NCI-H1694 treated with DMSO at 0.1 percent for 48 hours (cell line): ENCODE results near the gene ARHGAP28.
"Not testable (repeated sequence)": the region's sequence is repeated elsewhere in the genome, so short reads cannot be mapped to it uniquely, and the experiment has no call there.

Experiments
- DNase-seq: peaks from one replicate; lab custom pipeline; 2025; lab: John Stamatoyannopoulos, UW

Gene ARHGAP28

DNA sequence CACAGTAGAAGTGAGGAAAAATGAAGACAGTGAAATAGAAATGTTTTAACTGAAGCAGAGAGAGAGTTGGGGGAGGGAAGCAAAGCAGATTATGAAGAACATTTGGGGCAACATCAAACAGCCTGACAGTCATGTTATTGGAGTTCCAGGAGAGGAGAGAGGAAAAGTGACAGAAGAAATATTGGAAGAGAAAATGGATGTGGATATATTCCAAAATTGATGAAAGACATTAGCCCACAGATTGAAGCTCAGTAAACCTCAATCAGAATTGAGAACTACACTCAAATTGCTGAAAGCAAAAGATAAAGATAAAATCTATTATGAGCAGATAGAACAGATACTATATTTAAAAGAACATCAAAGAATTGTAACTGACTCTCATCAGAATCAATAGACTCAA lies 90.8 kb downstream of the ARHGAP28 start:
- DNase-seq = no peak

DNA sequence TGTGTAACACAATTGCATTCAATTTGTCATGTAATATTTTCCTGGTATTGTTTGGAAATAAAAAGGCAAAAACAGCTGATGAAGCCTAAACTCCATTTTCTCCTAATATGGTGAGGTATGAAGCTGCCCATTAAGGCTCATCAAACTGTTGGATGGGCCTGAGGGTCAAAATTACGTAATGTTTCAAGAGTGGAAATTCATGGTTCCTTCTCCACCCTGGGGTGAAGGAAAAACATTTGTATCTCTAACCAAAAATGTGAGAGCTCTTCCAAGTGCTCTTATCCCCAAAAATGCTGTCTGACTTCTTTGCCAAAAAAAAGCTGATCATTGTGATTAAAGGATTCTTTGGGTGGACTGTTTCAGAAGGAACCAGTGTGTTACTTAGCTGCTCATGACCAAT lies 91.8 kb downstream of the ARHGAP28 start:
- no peak for DNase-seq

DNA sequence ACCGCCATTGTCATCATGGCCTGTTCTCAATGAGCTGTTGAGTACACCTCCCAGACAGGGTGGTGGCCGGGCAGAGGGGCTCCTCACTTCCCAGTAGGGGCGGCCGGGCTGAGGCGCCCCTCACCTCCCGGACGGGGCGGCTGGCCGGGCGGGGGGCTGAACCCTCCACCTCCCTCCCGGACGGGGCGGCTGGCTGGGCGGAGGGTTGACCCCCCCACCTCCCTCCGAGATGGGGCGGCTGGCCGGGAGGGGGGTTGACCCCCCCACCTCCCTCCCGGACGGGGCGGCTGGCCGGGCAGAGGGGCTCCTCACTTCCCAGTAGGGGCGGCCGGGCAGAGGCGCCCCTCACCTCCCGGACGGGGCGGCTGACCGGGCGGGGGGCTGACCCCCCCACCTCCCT lies 97.6 kb downstream of the ARHGAP28 start:
- not testable (repeated sequence) for DNase-seq

DNA sequence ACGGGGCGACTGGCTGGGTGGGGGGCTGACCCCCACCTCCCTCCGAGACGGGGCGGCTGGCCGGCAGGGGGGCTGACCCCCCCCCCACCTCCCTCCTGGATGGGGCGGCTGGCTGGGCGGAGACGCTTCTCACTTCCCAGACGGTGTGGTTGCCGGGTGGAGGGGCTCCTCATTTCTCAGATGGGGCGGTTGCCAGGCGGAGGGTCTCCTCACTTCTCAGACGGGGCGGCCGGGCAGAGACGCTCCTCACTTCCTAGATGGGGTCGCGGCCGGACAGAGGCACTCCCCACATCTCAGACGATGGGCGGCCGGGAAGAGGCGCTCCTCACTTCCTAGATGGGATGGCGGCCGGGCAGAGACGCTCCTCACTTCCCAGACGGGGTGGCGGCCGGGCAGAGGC lies 98.0 kb downstream of the ARHGAP28 start:
- DNase-seq = not testable (repeated sequence)

DNA sequence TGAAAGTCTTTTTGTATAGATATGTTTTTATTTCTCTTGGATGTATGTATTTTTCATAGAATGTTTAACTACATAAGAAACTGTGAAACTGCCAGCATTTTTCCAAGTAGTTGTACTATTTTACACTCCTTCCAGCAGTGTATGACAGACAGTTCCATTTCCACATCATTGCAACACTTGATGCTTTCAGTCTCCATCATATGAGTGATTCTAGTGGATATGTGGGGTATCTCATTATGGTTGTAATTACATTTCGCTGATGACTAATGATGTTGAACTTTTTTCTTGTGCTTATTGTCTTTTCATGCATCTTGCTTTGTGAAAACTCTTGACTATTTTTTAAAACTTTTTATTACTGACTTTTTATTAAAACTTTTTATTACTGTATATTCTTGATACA lies 101.4 kb downstream of the ARHGAP28 start:
- no peak for DNase-seq

DNA sequence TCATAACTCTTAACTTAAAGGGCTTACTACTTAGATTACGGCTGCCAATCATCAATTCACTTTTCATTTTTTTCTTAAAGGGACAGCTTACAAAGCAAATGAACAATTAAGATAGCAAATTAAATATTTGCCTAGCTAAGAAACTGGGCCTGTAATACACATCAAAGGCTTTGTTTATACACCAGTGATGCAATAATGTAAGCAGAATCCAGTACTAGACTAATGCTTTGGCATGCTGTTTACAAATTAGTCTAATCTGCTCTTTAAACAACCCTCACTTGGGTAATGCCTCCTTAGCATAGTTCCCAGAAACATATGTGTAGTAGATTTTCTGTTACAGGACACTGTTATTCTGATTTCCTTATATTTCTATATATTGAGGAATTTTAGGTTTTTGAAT lies 105.8 kb downstream of the ARHGAP28 start:
- DNase-seq = no peak

DNA sequence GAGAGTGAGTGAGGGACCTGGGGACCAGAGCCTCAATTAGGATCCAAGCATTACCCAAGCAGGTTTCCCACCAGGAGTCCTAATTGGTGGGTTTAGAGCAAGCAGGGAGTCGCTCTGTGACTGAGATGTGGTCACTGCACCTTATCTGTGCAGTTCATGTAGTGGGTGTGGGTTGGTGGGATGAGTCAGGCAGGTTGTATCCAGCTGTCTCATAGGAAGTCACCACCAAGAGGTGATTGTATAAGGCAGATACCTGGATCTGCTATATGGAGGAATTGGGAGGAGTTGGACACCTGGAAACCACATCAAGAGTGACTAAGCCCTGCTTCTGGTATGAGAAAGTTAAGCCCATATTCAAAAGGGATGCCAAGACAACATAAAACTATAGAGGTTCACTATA lies 106.8 kb downstream of the ARHGAP28 start:
- DNase-seq = no peak

DNA sequence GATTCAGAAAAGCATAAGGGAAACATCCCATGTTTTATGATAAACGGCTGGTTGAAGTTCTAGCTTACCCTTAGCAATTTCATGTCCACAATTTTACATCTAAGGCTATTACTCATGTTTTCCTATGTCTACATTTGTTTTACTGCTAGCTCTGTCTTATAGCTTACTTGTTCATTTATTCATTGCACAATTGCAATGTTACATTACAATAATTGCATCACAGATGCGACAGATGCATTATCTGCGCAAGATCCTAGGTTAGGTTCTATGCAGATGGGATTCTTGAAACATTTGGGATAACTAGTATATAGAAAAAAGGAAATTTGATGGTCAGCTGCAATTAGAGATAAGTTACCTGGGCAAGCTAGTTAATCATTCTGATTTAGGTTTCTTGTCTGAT lies 108.4 kb downstream of the ARHGAP28 start:
- no peak for DNase-seq

DNA sequence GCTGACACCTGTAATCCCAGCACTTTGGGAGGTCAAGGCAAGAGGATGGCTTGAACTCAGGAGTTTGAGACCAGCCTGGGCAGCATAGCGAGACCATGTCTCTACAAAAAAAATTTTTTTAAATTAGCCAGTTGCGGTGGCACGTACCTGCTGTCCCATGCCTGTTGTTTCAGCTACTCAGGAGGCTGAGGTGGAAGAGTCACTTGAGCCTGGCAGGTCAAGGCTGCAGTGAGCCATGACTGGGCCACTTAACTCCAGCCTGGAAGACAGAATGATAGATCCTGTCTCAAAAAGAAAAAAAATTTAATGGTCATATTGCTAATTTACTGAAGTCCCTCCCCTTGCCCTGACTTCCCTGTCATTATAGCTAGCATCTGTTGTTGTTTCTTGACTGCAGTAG lies 112.6 kb downstream of the ARHGAP28 start:
- no peak for DNase-seq

DNA sequence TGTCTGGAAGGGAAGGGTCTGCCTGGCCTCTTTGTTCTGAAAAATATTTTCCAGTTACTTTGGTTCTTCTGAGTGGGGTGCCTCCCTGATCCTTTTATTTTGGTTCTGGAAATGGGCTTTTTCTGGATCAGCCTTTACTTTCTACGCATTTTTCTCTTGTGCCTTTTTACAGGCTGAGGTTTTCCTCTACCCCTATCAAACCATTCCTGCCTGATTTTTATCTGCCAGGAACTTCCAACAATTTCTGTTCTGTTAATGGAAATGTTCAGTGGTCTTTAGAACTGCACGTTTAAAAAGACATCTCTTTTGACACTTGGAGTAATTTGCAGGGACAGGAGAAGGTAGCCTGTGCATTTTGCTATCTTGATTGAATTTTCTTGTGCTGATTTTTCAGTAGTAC lies 113.8 kb downstream of the ARHGAP28 start:
- no peak for DNase-seq

DNA sequence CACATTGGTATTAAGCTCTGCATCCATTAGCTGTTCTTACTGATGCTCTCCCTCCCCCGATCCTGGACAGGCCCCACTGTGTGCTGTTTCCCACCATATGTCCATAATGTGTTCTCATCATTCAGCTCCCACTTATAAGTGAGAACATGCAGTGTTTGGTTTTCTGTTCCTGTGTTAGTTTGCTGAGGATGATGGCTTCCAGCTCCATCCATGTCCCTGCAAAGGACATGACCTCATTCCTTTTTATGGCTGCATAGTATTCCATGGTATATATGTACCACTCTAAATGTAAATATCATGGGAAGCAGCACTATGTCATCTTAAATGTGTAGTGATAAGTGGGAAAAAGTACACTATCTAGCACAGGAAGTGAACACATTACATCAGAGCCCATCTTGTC lies 116.0 kb downstream of the ARHGAP28 start:
- not testable (repeated sequence) for DNase-seq

DNA sequence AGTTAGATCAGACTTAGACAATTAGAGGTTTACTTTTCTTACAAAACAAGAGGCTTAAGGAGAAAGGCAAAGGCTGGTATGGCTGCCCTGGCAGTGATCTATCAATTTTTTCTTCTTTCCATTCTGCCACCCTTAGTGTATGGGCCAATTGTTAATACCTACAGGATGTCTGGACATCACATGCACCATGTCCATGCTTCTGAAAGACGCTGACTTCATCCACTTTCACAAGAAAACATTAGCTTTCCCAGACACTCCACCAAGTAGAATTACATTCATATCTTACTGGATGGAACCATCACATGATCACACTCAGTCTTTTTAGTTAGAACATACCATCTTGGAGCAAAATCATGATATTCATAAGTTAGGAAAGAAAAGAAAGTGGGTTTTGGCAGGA lies 120.9 kb downstream of the ARHGAP28 start:
- DNase-seq = no peak

DNA sequence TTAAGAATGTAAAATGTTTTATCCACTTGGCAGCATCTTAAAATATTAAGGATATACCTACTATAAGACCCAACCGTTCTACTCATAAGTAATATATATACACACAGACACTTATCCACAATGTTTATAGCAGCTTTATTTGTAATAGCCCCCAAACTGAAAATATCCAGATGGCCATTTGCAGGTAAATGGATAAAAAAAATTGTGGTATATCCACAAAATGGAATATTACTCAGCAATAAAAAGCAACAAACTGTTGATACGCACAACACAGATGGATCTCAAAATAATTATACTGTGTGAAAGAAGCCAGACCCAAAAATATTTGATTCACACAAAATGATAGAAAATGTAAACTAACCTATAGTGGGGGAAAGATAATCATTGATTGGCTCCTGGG lies 122.0 kb downstream of the ARHGAP28 start:
- DNase-seq = no peak

DNA sequence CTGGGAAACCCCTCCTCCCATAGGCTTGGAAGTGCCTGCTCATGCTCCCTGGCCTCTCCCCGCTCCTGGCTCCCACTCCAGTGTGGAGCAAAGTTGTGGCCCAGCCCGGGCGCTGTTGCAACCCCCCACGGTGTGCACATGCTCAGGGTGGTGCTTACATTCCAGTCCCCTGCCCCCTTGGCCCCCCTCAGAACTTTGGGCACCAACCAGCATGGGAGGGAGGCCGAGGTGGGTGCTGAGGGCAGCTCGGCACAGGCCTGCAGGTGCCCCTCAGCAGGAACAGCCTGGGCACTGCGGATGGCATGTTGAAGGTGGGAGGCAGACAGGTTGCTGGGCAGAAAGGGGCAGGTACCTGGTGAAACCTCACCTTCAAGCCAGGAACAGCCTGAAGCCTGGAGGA lies 125.3 kb downstream of the ARHGAP28 start:
- no peak for DNase-seq

DNA sequence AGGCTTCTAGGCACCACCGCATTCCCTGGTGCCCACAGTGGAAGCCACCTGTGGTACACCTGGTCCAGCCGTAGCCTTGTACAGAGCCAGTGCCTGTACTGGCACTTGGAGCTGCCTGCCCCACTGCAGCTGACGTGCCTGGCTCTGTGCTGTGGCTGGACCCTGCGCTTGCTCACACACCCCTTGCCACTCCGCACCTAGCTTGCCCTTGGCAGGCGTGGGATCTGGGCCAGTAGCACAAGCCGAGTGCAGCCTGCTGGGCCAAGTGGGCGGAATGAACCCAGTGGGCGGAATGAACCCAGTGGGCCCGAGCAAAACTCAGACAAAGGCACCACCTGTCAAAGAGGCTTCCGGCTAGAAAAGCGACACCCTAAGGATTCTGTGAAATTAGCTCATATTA lies 126.3 kb downstream of the ARHGAP28 start:
- DNase-seq = no peak

DNA sequence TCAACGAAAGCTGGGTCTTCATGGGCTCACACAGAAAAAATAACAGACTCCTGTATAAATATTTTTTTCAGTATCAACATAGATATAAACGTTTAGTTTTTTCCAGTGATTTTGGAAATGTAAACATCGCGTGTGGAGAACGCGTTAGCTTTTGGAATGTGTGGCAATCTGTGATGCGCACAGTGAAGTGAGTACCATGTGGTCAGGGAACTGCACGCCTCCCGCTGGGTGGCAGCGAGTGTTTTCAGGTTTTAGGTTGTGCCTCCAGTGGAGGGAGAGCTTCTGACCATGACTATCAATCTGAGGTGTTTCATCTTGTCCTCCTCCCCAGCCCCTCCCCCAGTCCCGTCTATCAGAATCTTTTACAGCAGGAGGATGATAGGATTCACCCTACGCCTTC lies 127.8 kb downstream of the ARHGAP28 start:
- no peak for DNase-seq

DNA sequence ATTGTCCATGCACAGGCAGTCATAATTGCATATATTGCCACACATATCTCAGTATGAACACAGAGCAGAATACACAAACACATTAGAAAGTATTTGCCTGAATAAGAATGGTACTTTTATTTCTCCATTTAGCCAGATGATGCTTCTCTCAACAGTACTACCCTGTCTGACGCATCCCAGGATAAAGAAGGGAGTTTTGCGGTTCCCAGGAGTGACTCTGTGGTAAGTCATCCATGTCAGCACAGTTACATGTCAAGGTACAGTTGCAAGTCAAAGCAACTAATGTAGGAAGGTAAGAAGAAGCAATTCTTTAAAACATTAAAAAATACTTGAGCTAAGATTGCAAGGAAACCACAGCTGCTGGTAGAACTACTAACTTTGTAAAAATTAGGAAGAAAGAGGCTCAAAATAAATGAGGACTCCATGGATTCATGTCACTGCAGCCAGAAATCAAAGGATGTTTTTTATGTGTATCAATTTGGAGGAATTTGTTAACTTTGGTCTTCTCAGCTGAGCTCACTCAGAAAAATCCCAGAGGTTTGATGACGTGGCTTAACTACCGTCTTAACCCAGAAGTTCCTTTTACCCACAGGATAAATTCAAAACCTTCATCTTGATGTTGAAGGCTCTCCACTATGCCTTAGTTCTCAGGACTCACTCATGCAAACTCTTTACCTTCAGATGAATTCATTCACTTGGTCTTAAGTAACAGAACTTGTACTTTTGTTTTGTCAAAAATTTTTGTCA lies 130.3 kb downstream of the ARHGAP28 start:
- no peak for DNase-seq

DNA sequence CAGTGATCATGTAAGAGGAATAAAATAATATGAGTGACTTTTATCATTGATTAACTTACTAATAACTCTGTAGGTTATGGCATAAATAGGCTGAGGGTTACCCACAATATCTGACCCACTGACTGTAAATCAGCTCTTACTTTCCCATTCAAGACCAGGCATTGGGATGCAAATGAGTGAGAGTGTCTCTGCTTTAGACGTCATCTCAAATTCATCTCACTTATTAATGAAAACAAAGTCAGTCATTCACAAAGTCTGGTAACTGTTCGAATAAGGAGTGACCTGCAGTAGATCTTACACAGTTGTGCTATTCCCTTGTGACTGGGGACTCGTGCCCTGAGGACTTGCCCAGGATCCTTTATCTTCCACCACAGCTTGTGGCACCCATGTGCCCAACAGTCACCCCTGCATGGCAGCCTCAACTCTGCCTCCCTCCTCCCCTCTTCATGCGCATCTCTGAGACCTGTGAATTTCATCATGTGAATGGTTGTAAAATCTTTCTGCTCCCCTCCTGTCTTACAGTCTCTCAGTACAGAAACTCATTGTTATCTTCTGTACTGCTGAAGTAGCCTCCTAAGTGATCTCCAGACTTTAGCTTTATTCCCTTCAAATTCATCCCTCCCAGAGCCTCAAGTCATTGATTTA lies 131.4 kb downstream of the ARHGAP28 start:
- no peak for DNase-seq

DNA sequence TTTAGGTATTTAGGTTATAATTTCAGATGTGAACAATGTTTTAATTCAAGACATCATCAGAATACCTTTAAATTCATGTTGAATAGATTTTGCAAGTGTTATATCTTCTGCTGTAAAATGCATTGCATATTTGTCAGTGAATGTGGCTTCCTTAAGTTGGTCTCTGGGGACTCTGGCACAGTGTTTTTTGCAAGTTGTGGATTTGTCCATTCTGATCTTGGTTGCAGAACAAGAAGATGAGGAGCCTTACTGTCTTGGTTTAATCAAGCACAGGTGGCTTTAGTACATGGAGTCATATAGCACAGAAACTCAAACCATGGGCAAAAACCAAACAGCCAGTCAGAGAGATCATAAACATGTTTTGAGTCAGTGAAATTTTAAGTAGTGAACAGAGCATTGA lies 135.7 kb downstream of the ARHGAP28 start:
- no peak for DNase-seq

DNA sequence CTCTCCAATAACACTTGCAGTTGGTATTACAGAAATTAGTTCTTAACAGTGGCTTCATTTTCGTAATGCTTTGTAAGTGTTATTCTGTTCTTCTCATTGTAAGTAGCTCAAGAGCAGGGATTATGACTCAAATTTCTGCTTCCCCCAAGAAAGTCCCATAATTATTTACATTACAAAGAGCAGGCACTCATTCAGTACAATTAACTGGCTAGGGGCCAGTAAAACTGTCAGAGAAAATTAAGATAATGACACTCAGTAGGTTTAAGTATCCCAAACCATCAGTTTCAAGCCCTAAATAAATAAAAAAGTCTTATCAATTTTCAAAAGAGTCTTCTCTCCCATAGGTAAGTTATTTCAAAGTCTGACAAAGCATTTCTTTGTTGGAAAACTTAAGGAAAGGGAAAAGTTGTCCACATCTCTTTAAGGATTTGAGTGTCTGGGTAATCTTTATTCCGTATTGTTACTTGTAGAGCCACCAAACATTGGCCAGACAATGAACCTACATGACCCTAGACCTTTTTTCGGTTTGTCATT lies 137.1 kb downstream of the ARHGAP28 start:
- no peak for DNase-seq

DNA sequence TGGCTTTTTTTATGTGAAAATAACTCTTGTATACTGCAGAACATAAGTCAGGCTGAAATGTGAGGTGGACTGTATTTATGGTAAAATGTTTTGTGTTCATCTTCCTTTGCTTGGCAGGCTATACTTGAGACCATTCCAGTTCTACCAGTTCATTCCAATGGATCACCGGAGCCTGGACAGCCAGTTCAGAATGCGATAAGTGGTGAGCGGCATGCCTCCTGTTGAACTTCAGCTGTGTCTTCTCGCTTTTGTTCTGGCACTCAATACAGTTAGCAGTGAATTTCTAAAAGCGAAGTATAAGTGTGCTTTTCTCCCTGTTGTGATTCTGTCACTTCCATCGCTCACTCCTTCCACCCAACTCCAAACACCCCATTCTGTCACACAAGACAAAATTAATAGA lies 138.5 kb downstream of the ARHGAP28 start:
- DNase-seq = no peak

DNA sequence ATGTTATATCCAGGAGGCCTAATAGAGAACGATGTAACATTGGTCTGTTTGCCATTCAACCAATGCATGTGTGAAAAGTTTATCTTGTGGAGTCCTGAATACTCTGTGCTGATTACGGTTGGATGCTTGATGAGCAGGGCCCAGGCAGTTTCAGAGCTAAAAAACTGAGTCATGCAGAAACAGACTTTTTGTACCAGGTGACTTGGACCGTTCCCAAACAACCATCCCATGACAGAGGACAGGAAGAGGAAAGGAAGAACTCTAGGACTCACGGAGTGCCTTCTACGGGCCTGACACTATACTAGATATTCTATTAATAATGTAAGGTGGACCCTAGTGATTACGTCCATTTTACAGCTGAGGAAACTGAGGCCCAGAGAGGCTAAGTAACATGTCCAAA lies 142.1 kb downstream of the ARHGAP28 start:
- no peak for DNase-seq

DNA sequence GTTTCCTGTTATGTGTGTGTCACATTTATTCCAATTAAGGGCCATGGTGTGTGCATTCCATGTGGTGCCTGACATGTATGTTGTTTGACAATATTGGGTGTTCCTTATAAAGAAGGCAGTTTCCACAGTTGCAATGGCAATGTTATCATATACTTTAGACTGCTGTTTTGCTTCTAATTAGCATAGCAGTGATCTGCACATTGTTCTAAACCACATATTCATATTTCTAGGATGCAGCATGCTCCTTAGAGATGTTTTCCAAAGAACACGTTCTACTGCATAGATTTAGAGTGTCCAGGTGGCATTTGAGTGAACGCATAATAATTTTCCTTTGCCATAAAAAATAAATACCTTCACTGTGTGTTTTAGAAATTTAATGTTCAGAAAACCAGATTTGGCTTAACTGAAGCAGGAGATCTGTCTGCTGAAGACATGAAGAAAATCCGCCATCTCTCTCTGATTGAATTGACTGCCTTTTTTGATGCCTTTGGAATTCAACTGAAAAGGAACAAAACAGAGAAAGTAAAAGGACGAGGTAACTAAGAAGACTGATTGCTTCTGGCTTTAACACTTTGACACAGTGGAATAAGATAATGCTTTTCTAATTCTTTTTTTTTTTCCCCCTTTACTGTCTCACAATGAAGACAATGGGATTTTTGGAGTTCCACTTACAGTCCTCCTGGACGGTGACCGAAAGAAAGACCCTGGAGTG lies 143.7 kb downstream of the ARHGAP28 start:
- DNase-seq = no peak
